HG03139 (cell line): ENCODE data around the gene CASQ2.
"Not testable (repeated sequence)": the region's sequence is repeated elsewhere in the genome, so short reads cannot be mapped to it uniquely, and the experiment has no call there.

Experiments used
- ATAC-seq: cut with Tn5 transposase; IDR thresholded peaks from one replicate; pipeline ENCODE4 v1.9.1; 2021; ENCODE audit not compliant: unreplicated experiment

CASQ2 gene

DNA sequence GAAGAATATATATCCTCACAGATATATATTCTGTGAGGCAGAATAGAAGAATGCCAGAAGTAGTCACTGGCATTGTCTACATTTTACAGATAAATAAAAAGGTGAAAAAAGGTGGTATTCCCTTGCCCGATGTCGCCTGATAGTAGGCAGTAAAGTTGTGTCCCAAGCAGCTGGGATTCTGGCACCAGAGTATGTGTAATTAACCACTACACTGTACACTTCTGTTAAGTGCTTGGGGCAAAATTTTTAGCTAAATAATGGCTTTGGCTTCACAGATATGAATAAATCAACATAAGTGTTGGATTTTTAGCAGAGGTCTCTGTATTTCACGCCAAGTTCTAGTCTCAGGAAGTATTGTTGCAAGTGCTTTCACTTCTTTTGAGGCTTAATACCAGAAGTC, 13.3 kb upstream of the CASQ2 start:
- no peak for ATAC-seq

DNA sequence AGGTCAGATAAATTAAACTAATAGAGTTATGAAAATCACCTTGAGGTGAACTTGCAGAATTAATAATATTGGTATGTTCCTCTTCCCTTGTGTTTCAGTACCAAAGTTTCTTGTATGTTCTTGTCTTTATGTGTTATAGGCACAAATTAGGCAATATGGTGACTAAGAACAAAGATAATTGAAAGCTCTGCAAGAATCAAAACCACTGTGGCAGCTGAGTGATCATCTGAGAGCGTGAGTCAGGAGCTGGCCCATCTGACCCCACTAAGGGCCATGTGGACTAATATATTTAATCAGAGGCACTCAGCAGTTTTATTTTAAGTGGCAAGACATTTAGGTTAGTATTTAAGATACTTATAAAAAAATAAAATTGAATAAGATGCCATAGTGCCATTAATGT, 12.8 kb upstream of the CASQ2 start:
- no peak for ATAC-seq

DNA sequence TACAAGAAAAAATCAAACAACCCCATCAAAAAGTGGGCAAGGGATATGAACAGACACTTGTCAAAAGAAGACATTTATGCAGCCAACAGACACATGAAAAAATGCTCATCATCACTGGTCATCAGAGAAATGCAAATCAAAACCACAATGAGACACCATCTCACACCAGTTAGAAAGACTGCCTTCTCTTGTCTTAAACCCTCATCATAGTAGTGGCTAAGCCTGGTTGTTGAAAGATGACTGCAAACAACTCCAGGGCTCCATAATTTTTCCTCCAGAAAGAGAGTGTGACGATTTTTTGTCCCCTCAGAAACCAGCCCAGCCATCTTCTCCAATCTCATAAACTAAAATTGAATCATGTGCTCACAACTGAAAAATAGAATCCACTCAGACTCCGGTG, 12.1 kb upstream of the CASQ2 start:
- ATAC-seq = not testable (repeated sequence)

DNA sequence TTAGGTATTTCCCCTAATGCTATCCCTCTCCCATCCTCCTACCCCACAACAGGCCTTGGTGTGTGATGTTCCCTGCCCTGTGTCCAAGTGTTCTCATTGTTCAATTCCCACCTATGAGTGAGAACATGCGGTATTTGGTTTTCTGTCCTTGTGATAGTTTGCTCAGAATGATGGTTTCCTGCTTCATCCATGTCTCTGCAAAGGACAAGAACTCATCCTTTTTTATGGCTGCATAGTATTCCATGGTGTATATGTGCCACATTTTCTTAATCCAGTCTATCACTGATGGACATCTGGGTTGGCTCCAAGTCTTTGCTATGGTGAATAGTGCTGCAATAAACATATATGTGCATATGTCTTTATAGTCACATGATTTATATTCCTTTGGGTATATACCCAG, 10.6 kb upstream of the CASQ2 start:
- ATAC-seq = not testable (repeated sequence)

DNA sequence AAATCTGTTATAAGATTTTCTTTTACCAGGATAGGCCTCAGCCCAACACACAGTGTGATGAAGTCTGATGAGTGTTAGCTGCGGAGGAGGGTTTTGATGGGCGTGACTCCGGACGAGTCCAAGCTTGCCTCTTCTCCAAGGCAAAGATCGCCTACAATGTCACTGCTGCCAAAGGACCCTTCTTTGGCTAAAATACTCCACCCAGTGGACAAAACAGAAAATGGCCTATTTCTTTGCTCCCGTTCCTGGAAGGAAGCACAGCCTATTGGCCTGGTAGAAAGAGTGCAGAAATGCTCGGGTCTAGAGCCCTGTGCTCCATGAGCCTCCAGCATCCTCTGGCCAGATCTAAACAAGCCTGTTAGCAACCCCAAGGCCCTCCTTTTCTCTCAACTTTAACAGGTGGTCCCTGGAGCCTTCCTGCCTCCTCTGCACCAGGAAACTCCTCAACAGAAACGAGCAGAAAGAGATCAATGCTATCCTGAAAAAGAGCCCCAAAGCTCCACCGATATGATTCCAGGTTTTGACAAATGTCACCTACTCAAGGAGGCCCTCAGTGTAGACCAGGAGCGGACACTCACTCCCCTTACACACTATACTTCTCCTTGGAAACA, 3.4 kb upstream of the CASQ2 start:
- ATAC-seq = peak; percentile 80

DNA sequence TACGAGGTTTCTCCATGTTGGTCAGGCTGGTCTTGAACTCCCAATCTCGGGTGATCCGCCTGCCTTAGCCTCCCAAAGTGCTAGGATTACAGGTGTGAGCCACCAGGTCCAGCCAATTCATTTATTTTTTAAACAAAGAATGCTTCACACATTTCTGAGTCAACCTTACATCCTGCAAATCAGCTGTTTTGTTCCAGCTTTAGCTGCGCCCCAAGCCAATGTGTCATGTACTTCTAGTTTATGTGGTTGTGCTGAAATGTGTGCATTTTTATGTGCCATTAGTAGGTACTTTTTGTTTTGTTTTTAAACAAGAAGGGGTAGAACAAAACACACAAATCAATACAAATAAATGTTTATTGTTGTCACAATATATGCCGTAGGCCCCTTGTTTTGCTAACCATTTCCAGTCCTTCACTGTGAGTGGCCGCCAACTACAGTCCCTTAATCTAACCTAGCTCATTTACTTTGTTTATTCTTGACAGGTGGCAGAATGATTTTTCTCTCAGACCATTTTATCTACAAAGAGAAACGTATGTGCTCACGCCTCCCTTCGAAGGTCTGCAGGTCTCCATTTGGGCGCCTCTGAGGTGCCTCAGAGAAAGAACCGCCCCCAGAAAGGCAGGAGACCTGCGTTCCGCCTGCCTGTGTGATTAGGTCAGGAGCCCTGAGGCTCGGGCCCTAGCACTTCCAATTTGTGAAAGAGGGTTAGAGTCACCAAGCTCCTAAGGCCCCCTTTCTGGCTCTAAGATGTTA, 2.8 kb upstream of the CASQ2 start:
- peak; percentile 18 for ATAC-seq

DNA sequence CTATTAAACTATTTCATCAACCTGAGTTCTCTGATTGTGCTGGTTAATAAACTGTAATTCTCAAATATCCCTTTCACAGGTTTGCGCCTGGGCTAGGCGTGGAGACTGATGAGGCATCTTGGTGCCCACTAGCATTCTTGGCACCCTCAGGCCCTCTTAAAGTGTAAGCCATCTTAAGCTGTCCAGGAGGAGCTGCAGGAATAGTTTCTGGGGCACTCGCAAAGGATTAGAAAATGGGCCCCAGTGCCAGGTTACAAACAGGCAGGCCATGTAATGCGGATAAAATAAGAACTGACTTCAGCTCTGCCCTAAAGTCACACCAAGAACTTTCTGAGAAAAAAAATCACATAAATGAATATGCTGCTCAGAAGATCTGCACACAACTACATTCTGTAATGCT, 1.1 kb downstream of the CASQ2 start:
- ATAC-seq = no peak

DNA sequence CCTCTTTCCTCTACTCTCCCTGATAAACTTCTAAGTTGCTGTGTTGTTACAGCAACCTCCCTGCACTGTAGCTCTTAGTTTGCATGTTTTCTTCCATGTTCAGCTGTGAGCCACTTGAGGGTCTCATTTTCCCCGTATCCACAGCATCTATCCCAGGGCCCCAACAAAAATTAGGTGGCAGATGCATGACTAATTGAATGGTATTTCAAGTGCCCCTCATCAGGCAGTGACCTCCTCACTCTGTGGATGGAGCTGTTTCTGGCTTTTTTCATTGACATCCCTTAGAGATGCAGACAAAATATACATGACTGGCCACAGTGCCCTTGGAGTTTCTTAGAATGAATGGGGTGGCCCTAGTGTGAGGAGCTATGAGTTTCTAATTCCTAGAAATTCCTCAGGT, 3.4 kb downstream of the CASQ2 start:
- ATAC-seq = no peak

DNA sequence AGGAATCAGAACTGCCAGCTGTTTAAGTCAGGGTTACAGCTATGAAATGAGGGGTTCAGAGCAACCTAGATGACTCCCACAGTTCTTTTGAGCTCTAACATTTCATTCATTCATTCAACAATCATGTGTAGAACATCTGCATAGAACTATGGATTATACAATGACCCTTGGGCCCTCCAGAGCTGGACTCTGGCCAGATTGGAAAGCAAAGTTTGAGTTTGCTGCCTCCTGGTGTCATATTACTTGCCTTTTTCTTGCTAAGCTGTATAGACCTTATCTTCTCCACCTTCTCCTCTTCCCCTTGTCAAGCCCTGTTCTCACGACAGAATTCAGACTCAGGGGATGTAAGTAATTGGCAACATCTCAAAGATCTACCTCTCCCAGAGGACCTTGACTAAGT, 4.0 kb downstream of the CASQ2 start:
- ATAC-seq = no peak

DNA sequence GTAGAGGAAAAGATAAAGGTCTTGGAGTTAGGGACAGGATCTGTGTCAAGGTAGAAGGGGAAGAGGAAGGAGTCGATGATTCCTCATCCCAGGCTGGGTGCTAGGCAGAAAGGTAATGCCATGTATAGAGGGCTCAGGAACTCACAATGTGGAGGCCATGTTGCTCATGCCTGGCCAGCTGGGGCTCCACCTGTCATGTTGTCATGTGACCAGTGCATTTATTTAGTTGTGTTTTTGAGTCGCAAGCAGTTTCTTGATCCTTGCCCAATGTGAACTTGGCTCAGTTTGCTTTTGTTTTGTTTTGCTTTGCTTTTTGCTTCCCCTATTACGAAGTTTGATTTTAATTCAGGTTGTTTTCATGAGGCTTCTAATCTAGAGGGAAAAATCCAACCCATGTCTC, 5.7 kb downstream of the CASQ2 start:
- ATAC-seq = no peak

DNA sequence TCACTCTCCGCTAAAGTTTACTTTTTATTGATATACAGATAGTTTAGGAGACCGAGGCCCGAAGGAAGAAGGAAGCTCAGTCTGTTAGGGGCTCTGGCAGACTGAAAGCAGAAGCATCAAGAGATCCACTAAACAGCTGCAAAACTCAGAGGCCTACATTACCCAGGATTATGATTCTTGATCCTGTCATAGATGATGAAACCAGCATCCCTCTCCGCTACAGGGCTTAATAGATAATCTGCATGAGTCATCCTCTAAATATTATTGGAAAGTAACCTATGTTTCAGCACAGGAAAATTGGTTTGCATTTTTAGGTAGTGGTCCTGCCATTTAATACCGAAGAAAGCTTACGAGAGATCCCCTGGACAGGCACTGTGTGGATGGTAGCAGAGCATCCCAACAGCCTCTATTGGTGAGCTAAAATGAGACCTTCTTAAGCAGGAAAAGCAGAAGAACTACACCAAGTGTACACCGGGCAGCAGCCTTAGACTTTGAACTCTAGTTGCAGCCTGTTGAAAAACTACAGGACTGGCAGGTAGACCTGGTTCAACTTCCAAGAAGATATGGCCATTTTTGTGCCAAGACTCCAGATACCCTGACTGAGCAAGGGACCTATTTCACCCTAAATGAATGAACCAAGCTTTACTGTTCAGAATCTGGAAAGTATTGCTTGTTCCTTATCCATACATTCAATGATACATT, 6.8 kb downstream of the CASQ2 start:
- ATAC-seq = no peak

DNA sequence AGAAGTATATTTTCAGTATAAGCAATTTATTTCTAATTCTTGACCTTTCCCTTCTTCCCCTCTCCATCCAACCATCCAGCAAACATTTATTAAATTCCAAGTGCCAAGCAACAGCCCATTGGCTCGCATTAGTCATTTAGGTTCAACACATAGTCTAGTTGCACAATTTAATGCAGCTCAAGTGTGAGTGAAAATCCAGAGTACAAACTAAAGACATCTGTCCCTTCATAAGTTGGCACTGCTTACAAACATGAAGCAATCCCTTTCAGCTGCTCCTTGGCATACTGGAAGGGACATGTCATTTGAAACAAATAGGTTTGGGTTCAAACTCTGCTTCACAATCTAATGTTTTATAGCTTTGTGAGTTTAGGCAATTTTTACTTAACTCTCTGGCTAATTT, 10.7 kb downstream of the CASQ2 start:
- ATAC-seq = no peak

DNA sequence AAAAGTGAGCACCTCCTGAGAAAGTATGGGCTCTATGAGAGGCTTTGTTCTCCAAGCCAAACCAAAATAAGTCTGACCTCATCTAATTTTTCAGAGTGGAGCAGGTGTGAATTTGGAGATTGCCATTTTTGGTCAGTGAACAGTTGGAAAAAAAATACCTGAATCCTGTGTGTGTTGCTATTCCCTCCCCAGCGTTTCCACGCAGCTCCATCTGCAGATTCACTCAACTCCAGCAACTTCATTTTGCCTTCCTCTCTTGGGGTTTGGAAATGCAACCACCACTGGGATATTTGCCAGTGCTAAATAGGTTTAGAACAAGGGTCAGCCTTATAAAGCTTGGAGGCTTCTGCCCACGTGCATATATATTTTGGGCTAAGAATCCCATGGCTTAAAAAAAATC, 11.2 kb downstream of the CASQ2 start:
- ATAC-seq = no peak

DNA sequence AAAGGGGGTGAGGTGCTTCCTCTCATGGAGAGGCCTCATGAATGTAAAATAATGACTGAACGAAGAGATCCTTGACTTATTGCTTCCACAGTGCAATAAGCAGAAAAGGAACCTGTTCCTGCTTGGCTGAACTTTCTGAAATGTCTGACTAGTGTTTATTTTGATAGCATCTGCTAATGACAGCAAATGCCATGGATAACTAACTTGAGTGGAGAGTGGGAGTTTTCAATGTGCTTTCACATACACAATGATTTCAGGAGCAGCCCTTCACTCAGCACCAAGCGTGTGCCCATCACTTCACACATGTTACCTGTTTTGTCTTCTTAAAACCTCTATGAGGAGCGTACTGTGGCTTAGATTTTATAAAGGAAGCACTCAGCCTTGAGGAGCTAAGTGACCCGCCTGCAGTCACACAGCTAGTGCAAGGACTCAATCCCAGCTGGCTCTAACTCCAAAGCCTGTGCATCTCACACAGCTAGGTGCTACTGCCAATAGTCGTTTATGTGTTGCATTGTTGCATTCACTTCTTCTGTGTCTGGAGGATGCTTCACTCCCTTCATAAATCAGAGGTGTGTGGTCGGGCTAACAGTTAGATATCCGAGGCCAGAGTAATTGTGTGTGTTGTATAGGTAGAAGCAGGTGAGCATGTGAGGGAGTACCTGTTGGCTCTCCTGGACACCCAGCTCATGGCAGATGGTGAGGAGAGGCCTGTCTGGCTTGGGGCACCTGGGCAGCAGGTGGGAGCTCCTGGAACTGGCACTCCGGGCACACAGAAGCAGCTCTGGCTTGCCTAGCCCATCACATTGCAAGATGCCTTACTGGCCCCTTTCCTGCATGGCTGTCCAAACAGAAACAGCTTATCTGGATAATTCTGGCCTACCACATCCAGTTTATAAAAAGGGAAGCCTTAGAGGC, 12.8 kb downstream of the CASQ2 start:
- no peak for ATAC-seq

DNA sequence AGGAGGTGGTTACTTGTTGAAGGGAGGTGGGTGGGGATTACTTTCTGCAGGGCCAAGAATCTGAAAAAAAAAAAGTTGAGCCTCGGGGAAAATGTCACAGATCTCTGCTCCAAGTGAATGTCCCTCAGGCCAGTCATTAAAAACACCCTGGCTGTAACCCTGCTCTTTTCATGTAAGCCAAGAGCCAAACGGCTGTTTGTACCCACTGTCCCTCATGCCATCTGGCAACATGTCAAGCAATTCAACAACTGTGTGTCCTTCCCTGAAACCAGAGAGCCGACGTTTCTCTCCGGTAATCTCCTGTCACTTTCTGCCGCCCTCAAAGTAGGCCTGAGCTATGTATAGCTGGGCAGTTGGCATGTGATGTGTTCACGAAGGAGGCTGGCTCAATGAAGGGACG, 14.7 kb downstream of the CASQ2 start:
- no peak for ATAC-seq

DNA sequence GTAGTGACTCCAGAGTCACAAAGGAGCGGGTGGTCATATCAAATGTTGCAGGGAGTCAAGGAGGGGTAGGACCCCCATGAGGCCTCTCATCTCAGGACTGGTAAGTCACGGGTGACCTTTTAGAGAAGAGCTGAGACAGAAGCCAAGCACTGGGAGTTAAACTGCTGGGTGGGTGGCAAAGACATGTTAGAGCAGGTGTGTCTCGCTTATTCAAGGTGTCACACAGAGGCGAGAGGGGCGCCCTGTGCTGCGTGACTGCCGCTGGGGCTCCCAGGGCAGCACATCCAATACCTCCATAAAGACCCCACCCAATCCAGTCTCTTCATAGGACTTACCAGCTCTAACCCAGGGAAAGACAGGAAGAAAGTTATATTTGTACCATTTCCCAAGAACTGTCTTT, 15.2 kb downstream of the CASQ2 start:
- no peak for ATAC-seq

DNA sequence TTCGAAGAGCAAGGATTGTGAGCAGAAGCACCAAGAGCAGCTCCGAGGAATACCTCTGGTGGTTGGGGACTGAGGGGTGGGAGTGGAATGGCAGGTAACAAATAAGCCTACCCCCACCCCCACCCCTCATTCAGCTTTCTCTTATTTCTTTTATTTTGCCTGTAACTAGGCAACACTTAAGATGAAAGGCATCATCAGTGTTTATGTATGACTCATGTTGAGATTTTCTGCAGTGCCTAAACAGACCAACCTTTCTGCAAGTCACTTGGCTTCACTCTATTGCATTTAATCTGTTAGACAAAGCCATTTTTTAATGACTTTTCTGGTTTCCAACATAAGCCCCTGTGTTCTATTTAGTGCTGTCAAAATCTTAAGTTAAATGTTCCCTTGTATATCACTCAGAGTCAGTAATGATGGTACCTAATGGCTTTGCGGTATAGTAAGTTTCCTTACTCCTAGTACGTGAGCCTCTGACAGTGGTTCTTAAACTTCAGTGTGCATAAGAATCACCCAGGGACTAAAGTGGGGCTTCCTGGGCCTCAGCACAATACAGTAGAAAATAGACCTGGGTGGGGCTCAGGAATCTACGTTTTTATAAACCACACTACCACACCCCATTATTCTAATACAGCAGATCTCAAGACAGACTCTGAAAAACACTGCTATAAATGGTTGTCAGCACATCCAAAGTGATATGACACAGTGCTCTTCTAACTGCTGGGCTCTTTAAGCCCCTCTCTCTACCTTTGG, 19.9 kb downstream of the CASQ2 start:
- ATAC-seq = no peak

DNA sequence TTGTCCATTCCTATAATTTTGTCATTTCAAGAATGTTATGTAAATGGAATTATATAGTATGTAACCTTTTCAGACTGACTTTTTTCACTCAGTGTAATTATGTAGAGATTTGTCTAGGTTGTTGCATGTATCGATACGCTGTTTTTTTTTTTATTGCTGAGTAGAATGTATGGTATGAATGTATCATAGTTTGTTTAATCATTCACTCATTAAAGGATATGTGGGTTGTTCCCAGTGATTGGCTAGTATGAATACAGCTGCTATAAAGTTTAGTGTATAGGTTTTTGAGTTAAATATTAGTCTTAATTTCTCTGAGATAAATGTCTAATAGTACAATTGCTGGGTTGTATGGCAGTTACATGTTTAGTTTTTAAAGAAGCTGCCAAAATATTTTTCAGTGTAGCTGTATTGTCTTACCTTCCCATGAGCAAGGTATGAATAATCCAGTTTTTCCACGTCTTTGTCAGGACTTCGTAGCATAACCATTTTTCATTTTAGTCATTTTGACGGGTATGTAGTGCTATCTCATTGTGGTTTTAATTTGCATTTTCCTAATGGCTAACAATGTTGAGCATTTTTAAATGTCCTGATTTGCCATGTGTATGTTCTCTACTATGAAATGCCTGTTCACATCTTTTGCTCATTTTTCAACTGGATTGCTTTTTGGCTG, 22.4 kb downstream of the CASQ2 start:
- no peak for ATAC-seq

DNA sequence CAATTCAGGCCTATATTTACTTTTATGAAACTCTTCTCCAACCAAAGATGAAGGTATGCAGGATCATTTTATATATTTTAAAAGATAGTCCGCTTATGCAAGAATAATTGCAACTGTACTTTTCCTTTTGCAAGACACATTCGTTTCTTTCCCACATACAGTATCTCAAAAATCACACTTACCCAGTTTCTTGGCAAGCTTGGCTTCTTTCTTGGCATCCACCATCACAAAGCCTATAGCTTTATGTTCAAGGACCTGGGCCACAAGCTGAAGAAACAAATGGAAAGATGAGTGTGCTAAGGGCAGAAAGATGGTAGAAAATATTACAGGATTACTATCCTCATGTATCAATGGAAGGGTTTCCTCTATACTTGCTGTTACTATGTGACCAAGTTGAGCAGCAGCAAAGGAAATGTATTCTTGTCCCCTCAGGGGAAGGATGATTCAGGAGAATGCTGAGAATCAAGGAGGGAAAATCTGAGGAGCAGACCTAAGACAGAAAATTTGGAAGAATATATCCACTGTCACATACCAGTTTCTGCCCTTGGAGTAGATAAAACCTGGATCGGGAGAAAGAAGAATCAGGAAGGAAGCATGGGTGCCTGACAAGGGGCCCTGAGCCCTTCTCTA, 23.8 kb downstream of the CASQ2 start:
- no peak for ATAC-seq

DNA sequence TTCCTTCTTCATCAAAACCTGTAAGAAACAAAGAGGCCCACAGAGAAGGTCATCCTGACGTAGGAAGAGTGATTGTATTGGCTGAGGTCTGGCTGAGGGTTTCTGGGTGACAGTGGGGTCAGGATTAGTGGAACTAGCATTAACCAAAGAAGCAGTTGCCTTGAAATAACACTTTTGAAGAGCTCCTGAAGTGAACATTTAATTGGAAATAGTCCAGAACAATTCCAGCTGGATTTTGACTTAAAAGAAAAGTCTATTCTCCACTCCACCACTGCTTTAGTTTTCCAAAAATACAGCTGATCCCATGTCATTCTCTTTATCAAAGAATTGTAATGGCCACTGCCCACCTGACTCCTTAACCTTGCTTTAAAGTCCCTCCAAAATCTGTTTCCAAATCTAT, 27.7 kb downstream of the CASQ2 start:
- no peak for ATAC-seq
